ENCODE data around the gene CGNL1. TPM values are rescaled to one million over a fixed set of nuclear protein-coding genes. Genes with fewer than 3 reads are reported as not detected.

Gene CGNL1
- total RNA-seq, 1 experiment from 2014 or later: 34.6 TPM

DNA sequence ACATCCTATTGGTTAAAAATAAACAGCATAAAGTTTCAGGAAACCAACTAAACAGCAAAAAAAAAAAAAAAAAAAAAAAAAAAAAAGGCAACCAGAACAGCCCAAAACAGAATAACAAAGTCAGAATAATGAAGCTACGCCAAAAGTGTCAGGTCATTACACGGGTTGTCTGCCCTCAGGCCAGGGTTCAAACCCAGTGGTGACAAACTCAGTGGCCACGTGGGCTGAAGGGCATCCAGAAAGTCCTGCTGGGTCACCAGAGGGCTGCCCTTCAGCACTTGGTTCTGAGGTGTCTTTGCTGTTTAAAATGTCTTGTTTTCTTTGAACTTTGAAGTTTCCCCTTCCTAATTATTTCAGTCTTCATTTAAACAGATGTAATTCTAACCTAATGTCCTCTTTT lies 61.3 kb downstream of the CGNL1 start:
- Histone ChIP-seq H3K4me1 (ENCODE audit: insufficient read depth, low read length) (no peaks in the 10 kb centered on the region; the same call in 1 of the 2 replicates), H2BK20ac (ENCODE audit: low read depth, low read length, poor library complexity, severe bottlenecking) (no peak overlapping the region), H2BK15ac (ENCODE audit: low read depth, low read length) (no peak overlapping the region), H2AFZ (ENCODE audit: low read length) (no peak overlapping the region), H3K23me2 (ENCODE audit: insufficient read length, low read depth, low read length, poor library complexity, severe bottlenecking) (no peaks in the 10 kb centered on the region), H4K20me1 (ENCODE audit: control insufficient read depth, insufficient read depth, insufficient read length) (no peaks in the 10 kb centered on the region), H2AK5ac (ENCODE audit: insufficient read length, low read length) (no peak overlapping the region), H4K5ac (ENCODE audit: insufficient read length, low read depth, low read length) (no peak overlapping the region), H3K79me2 (ENCODE audit: insufficient read depth, low read length) (no peaks in the 10 kb centered on the region), H2BK12ac (ENCODE audit: insufficient read length, low read depth, low read length) (no peak overlapping the region), H2BK5ac (ENCODE audit: insufficient read length, low read length) (no peak overlapping the region), H3K18ac (ENCODE audit: insufficient read length, low read depth, low read length) (no peak overlapping the region), H4K91ac (ENCODE audit: insufficient read length, low read depth, low read length) (no peak overlapping the region), H3K4ac (ENCODE audit: low read depth, low read length) (no peak overlapping the region), H3K4me2 (ENCODE audit: insufficient read depth, insufficient read length, low read length) (no peak overlapping the region), H3K9ac (ENCODE audit: extremely low read depth, insufficient read length, low read length) (no peak overlapping the region), H3K27ac (ENCODE audit: insufficient read length, low read depth, low read length) (no peak overlapping the region), H3K27me3 (ENCODE audit: insufficient read depth, low read length) (no peaks in the 10 kb centered on the region), H3T11ph (ENCODE audit: low read length) (no peak overlapping the region), H3K14ac (ENCODE audit: insufficient read depth, low read length) (no peak overlapping the region), H3K9me3 (ENCODE audit: control insufficient read depth, low read depth, low read length) (no peaks in the 10 kb centered on the region), H3K56ac (ENCODE audit: insufficient read length, low read depth, low read length) (no peak overlapping the region), H3K79me1 (ENCODE audit: insufficient read depth, low read depth, low read length, poor library complexity, severe bottlenecking) (no peaks in the 10 kb centered on the region), H4K8ac (replicated peaks; ENCODE audit: insufficient read length, low read depth, low read length) (no peak overlapping the region), H2BK120ac (ENCODE audit: low read depth, low read length, poor library complexity, severe bottlenecking) (no peak overlapping the region), H3K23ac (ENCODE audit: insufficient read length, low read depth, low read length) (no peak overlapping the region)
- no peak overlapping the region for H3K27ac Mint-ChIP-seq
- peaks cover 20 to 41% of the 10 kb centered on the region in 2 experiments for H3K4me1 Mint-ChIP-seq
- no CpG with 5 or more reads among the region's 3 CpGs for WGBS (ENCODE audit: extremely low coverage, insufficient read length, low lambda C conversion rate)
- no peaks in the 10 kb centered on the region for H3K9me3 Mint-ChIP-seq
- DNase-seq: no peak
- no peaks in the 10 kb centered on the region for H3K27me3 Mint-ChIP-seq (ENCODE audit: low read depth)
- TF ChIP-seq CTCF (conservative IDR thresholded peaks at IDR 0.05): no peak
- H3K36me3 Mint-ChIP-seq (ENCODE audit: insufficient read depth in 1 of 3, low read depth in 3 of 3): peaks cover 9 to 24% (median 18%) of the 10 kb centered on the region in 3 experiments
- H3K4me3 Mint-ChIP-seq: no peak overlapping the region
